Natural killer cell treated with Interleukin-12 subunit alpha and Interleukin-12 subunit beta and Interleukin-15 and Interleukin-18, amount 100 ng/mL, for 72 hours (primary cell): Measurements from ENCODE around the gene QRFP. TPM values are rescaled to one million over a fixed set of nuclear protein-coding genes. Genes with fewer than 3 reads are reported as not detected.
A peak's percentile ranks its signal among the peaks of the same experiment; 100 is the strongest.

ENCODE experiments used
- ATAC-seq, 2 donors: fragments of 150-1000 bp; cut with Tn5 transposase in 1 of 2; sonication (Bioruptor Pico), chemical (Tn5 transposase) in 1 of 2; 2 replicates each; pipeline ENCODE4 v1.10.0; 2021
- DNase-seq: peaks from one replicate; pipeline ENCODE4 v3.0.0; 2022; ENCODE audit warnings: low spot score
- H3K27ac Mint-ChIP-seq, 2 donors: 1 replicate in 1 of 2; 2 replicates in 1 of 2; pipeline ENCODE4 v1.8.0; 2022; ENCODE audit warnings: mixed read lengths in 2 of 2, mild to moderate bottlenecking in 1 of 2, moderate library complexity in 1 of 2
- H3K27me3 Mint-ChIP-seq, 2 donors: 1 replicate in 1 of 2; 2 replicates in 1 of 2; pipeline ENCODE4 v1.8.0; 2022; ENCODE audit warnings: mixed read lengths in 2 of 2
- H3K36me3 Mint-ChIP-seq: one replicate; pipeline ENCODE4 v1.8.0; 2022; ENCODE audit warnings: mixed read lengths
- H3K4me1 Mint-ChIP-seq, 2 donors: 1 replicate in 1 of 2; 2 replicates in 1 of 2; pipeline ENCODE4 v1.8.0; 2022; ENCODE audit warnings: low read depth in 2 of 2, mixed read lengths in 2 of 2, mild to moderate bottlenecking in 1 of 2
- H3K4me3 Mint-ChIP-seq: one replicate; pipeline ENCODE4 v1.8.0; 2022; ENCODE audit warnings: mixed read lengths
- H3K9me3 Mint-ChIP-seq: 2 replicates; pipeline ENCODE4 v1.8.0; 2022; ENCODE audit warnings: mixed read lengths
- total RNA-seq, 2 donors: library from RNA; stranded (reverse); gene quantifications; one replicate each; pipeline ENCODE4 v1.2.3, GENCODE V29; 2022

Gene QRFP
- total RNA-seq, 2 donors from 2014 or later = not detected

- no peaks in the 10 kb centered on the region for H3K4me1 Mint-ChIP-seq
- H3K27me3 Mint-ChIP-seq = no peaks in the 10 kb centered on the region
- ATAC-seq (no peak), DNase-seq (no peak)
- no peak overlapping the region for H3K4me3 Mint-ChIP-seq
- no peaks in the 10 kb centered on the region for H3K9me3 Mint-ChIP-seq
- no peak overlapping the region for H3K27ac Mint-ChIP-seq
- no peaks in the 10 kb centered on the region for H3K36me3 Mint-ChIP-seq
These were observed 2.6 kb upstream of the QRFP start for GRCh38 chr9:130899051-130899748.

GRCh38 chr9:130898552-130898852 lies 1.9 kb upstream of the QRFP start:
- H3K4me3 Mint-ChIP-seq = no peak overlapping the region
- no peaks in the 10 kb centered on the region for H3K4me1 Mint-ChIP-seq
- no peaks in the 10 kb centered on the region for H3K36me3 Mint-ChIP-seq
- DNase-seq (no peak), ATAC-seq (no peak)
- H3K27ac Mint-ChIP-seq = no peak overlapping the region
- no peaks in the 10 kb centered on the region for H3K9me3 Mint-ChIP-seq
- H3K27me3 Mint-ChIP-seq = no peaks in the 10 kb centered on the region

DNA sequence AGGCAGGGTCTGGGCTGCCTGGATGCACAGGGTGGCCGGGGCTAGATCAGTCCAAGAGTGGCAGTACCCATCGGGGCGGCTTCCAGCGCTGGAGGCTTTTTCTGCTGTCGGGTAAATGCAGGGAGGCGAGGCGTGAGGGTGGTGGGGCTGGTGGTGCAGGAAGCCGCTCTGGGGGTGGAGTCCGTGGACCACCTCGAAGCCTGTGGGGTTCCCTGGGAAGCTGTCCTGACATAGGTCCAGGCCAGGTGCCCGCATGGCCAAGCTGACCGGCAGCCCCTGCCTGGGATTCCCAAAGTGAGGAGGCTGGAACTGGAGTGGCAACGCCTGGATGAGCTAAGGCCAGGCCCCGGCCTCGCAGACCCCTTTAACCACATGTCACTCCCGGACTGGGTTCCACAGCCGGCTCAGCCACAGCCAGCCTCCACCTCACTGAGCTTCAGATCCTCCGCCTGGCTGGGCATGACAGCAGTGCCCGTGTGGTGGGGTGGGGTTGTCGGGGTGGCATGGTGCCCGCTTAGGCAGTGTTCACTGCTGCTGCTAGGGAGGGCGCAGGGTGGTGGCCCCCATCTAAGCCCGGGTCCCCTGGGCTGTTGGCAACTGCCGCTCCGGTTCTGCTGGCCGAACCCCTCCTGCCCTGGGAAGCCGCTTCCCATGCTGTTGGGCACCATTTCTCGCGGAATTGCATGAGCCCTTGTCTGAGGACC lies 1.4 kb upstream of the QRFP start:
- Mint-ChIP-seq H3K27ac (no peak overlapping the region), H3K36me3 (no peaks in the 10 kb centered on the region), H3K27me3 (no peaks in the 10 kb centered on the region), H3K4me1 (no peaks in the 10 kb centered on the region), H3K9me3 (no peaks in the 10 kb centered on the region), H3K4me3 (no peak overlapping the region)
- ATAC-seq (no peak), DNase-seq (no peak)

DNA sequence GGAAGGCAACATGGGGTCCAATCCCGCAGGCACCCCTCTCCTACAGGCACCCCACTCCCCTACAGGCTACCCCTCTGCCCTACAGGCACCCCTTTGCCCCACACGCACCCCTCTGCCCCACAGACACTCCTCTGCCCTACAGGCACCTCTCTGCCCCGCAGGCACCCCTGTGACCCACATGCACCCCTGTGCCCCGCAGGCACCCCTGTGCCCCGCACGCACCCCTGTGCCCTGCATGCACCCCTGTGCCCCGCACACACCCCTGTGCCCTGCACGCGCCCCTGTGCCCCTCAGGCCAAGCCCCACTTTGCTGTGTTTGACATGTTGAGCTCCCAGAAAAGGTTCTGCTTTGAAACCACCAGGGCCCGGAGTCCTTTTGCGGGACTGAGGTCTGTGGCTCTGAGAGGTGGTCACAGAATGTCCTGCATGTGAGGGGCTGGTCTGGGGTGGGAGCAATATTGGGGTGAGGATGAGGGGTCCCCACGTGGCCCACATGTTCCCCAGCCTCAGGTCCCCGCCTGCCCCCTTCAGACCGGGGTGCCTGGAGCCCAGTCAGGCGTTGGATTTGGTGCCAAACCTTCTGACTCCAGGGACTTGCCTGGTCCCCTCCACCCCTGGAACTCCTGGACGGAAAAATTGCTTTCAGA lies 616 bp upstream of the QRFP start:
- no peak overlapping the region for H3K4me3 Mint-ChIP-seq
- H3K36me3 Mint-ChIP-seq = no peaks in the 10 kb centered on the region
- no peak overlapping the region for H3K27ac Mint-ChIP-seq
- no peaks in the 10 kb centered on the region for H3K9me3 Mint-ChIP-seq
- H3K27me3 Mint-ChIP-seq = no peaks in the 10 kb centered on the region
- no peak for DNase-seq
- no peaks in the 10 kb centered on the region for H3K4me1 Mint-ChIP-seq
- no peak for ATAC-seq

- Mint-ChIP-seq H3K4me3 (no peak overlapping the region), H3K9me3 (no peaks in the 10 kb centered on the region), H3K27ac (no peak overlapping the region), H3K27me3 (no peaks in the 10 kb centered on the region), H3K4me1 (no peaks in the 10 kb centered on the region), H3K36me3 (no peaks in the 10 kb centered on the region)
- DNase-seq (no peak), ATAC-seq (peak in 1 of 2 donors; percentile 21)
These were observed 955 bp downstream of the QRFP start for GRCh38 chr9:130895481-130896232.

DNA sequence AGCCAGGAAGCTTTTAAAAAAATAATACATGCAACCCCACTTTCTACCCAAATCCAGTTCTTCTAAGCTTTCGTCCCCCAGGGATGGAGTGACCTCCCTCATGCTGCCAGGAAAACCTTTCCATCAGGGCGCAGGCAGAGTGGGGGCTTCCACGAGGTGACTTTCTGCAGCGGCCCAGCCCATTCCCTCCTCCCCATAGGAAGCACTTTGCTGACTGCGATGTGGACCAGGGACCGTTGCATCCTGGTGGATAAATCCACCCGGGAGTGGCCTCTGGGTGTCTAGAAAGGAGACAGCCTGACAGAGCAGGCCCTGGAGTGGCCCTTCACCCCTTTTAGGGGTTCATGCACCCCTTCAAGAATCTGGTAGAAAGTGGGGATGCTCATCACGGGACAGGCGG lies 1.6 kb downstream of the QRFP start:
- no peaks in the 10 kb centered on the region for H3K27me3 Mint-ChIP-seq
- no peak overlapping the region for H3K27ac Mint-ChIP-seq
- H3K4me1 Mint-ChIP-seq = no peaks in the 10 kb centered on the region
- H3K4me3 Mint-ChIP-seq = no peak overlapping the region
- H3K36me3 Mint-ChIP-seq = no peaks in the 10 kb centered on the region
- no peaks in the 10 kb centered on the region for H3K9me3 Mint-ChIP-seq
- ATAC-seq (no peak), DNase-seq (no peak)

GRCh38 chr9:130894546-130894945 lies 2.1 kb downstream of the QRFP start:
- Mint-ChIP-seq H3K27ac (no peak overlapping the region), H3K27me3 (no peaks in the 10 kb centered on the region), H3K9me3 (no peaks in the 10 kb centered on the region), H3K4me3 (no peak overlapping the region), H3K4me1 (no peaks in the 10 kb centered on the region), H3K36me3 (no peaks in the 10 kb centered on the region)
- DNase-seq (no peak), ATAC-seq (no peak)

GRCh38 chr9:130893341-130894101 lies 3.1 kb downstream of the QRFP start:
- Mint-ChIP-seq H3K27ac (no peak overlapping the region), H3K27me3 (no peaks in the 10 kb centered on the region), H3K4me3 (no peak overlapping the region), H3K9me3 (no peaks in the 10 kb centered on the region), H3K36me3 (no peaks in the 10 kb centered on the region), H3K4me1 (no peaks in the 10 kb centered on the region)
- DNase-seq (no peak), ATAC-seq (peak in 1 of 2 donors; percentile 11)

GRCh38 chr9:130892477-130893304 lies 3.9 kb downstream of the QRFP start:
- H3K9me3 Mint-ChIP-seq = no peaks in the 10 kb centered on the region
- no peaks in the 10 kb centered on the region for H3K36me3 Mint-ChIP-seq
- H3K4me1 Mint-ChIP-seq = no peaks in the 10 kb centered on the region
- H3K27me3 Mint-ChIP-seq = no peaks in the 10 kb centered on the region
- ATAC-seq (no peak), DNase-seq (no peak)
- no peak overlapping the region for H3K27ac Mint-ChIP-seq
- H3K4me3 Mint-ChIP-seq = no peak overlapping the region

DNA sequence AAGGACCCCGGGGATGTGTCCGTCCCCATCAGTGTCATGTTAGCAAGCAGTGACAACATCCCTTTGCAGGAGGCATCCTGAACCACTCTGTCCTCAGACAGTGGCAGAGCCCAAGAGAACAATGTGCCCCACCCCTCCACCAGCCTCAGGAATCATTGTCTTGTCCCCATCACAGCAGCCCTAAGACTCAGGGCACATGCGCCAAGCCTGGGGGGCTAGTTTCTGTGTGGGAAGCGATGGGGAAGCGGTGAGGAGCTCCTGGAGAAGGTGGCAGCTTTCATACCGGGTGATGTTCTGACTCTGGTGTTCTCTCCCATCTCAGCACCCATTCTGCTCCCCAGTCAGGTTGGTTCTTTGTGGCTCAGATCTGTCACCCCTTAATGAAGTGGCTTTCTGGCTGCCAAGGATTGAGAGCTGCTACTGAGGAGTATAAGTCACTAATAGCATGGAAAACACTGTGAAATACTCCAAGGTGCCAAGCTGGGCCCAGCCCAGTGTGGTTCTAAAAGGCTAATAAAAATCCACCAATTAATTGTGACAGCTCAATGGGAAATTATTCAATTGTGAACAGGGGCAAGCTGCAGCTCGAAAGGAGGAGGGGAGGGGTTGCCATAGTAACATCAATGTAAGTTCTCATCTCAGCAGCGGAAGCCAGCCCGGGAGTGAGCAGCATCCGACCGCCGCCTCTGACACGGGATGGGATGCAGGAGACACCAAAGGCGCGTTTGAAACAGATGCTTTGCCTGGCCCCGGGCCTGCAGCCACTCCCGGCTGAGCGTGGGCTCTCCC lies 4.7 kb downstream of the QRFP start:
- ATAC-seq (no peak), DNase-seq (no peak)
- no peak overlapping the region for H3K27ac Mint-ChIP-seq
- H3K4me3 Mint-ChIP-seq = no peak overlapping the region
- no peaks in the 10 kb centered on the region for H3K4me1 Mint-ChIP-seq
- no peaks in the 10 kb centered on the region for H3K27me3 Mint-ChIP-seq
- no peaks in the 10 kb centered on the region for H3K9me3 Mint-ChIP-seq
- H3K36me3 Mint-ChIP-seq = no peaks in the 10 kb centered on the region

DNA sequence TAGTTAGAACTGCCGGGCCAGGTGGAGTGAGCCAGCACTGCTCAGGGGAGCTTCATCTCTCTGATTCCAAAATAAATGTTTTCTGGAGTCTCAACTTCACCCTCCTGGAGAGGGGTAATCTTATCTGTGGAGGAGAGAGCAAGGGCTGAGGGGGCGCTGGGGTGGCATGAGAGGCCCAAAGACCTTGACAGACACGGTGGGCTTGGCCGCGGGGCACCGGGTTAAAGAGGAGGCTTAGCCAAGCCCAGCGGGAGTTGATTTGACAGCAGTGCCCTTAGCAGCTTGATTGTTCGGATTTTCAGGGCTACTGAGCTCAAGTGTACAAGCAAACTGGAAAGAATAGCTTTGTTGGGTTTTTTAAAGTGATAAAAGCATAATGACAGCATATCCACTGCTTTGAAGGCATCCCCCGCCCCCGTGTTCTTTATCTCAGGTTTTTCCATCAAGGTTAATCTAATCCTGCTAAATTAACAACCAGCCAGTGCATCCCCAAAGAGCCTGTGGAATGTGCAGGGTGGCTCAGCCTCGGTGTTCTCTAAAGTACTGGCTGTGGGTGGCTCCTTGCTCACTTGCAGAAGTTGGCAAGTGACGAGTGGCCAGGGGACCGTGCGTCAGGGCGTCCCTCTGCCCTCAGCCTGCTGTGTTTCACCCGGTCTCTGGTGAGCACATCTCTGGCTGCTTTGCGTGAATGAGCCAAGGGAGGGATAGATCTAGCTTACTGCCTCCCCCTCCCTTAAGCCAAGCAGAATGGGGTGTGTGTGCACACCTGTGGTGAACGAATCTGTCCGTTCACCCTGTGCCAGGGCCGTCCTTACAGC lies 5.5 kb downstream of the QRFP start:
- no peaks in the 10 kb centered on the region for H3K9me3 Mint-ChIP-seq
- no peaks in the 10 kb centered on the region for H3K4me1 Mint-ChIP-seq
- H3K27me3 Mint-ChIP-seq = no peaks in the 10 kb centered on the region
- H3K4me3 Mint-ChIP-seq = no peak overlapping the region
- ATAC-seq = no peak
- no peak for DNase-seq
- no peak overlapping the region for H3K27ac Mint-ChIP-seq
- H3K36me3 Mint-ChIP-seq = no peaks in the 10 kb centered on the region

GRCh38 chr9:130890124-130890523 lies 6.5 kb downstream of the QRFP start:
- Mint-ChIP-seq H3K36me3 (no peaks in the 10 kb centered on the region), H3K27ac (no peak overlapping the region), H3K4me1 (no peaks in the 10 kb centered on the region), H3K4me3 (no peak overlapping the region), H3K27me3 (no peaks in the 10 kb centered on the region), H3K9me3 (no peaks in the 10 kb centered on the region)
- ATAC-seq = no peak
- no peak for DNase-seq
